Lung microvascular endothelial cell (primary cell): ENCODE data around the gene SPEM3. TPM values are rescaled to one million over a fixed set of nuclear protein-coding genes. Genes with fewer than 3 reads are reported as not detected.

ENCODE experiments used
- DNase-seq, 2 donors: peaks; one replicate each; pipeline versions ENCODE4 v3.0.0 to v3.0.0-alpha.2; 2010; ENCODE audit warnings: low read depth in 2 of 2
- total RNA-seq: library from RNA; depleted of rRNA; stranded (reverse); fragments of >200 nt; gene quantifications from 2 replicates; pipeline ENCODE4 v1.2.1, GENCODE V29; 2014

SPEM3 gene
- total RNA-seq = not detected in 2 replicates

GRCh38 chr17:7428557-7428956, at the start of gene SPEM3:
SPEM3 (plus strand) TSS chr17:7428857; CDS start chr17:7428903, 46 bp downstream.
- DNase-seq = no peak

GRCh38 chr17:7379134-7379533, 49.5 kb upstream of the SPEM3 start:
- DNase-seq = no peak

DNA sequence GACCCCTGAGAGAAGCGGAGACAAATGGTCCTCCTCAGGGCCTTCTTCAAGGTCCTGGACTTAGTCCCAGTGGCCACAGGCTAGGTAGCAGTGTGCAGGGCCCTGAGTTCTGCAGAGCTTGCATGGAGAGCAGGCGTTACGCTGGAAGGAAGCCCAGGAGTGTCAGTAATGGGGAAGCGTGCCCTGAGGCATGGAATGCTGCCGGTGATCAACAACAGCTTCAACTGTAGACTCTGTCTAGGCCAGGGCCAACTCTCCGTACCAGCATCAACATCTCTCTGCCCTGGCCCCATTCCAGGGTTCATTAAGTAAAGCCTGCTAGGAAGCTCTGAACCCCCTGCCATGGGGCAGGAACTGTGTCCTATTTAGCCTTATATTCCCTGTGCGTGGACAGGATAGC, 48.3 kb upstream of the SPEM3 start:
- DNase-seq = peak in 1 of 2 donors; percentile 41

GRCh38 chr17:7380855-7381683, 47.6 kb upstream of the SPEM3 start, which contains the start of gene TNK1:
TNK1 (plus strand) TSS chr17:7381089; CDS start chr17:7382927, 1,838 bp downstream.
- DNase-seq = no peak

DNA sequence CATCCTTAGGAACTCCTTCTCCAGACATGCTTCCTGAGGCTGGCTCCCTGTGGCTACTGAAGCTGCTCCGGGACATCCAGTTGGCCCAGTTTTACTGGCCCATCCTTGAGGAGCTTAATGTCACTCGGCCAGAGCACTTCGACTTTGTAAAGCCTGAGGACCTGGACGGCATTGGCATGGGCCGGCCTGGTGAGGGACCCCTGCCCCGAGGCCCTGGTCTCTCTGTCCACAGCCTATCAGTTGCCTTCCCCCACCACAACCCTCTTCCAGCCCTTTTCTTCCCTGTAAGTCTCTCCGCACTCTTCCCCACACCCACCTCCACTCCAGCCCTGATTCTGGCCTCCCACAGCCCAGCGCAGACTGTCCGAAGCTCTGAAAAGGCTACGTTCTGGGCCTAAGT, 45.8 kb upstream of the SPEM3 start:
- DNase-seq = no peak

GRCh38 chr17:7383371-7383741, 45.3 kb upstream of the SPEM3 start:
- DNase-seq = no peak

DNA sequence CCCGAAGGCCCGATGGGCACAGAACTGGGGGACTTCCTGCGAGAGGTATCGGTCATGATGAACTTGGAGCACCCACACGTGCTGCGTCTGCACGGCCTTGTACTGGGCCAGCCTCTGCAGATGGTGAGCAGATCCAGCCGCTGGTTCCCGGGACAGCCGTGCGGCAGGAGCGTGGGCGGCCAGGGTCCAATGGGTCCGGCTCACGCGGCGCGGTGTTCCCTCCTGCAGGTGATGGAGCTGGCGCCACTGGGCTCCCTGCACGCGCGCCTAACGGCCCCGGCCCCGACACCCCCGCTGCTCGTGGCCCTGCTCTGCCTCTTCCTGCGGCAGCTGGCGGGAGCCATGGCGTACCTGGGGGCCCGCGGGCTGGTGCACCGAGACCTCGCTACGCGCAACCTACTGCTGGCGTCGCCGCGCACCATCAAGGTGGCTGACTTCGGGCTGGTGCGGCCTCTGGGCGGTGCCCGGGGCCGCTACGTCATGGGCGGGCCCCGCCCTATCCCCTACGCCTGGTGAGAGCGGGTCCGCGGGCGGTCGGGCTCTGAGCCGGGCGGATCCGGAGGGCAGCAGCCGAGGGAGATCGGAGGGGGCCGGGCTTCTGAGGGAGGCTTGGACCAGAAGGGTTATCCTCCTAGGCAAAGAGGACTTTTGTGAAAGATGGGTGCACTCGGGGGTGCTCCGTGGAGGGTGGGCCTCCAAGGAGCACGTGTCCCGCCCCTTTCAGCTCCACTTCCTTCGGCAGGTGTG, 44.7 kb upstream of the SPEM3 start:
- peak in 1 of 2 donors; percentile 50 for DNase-seq

DNA sequence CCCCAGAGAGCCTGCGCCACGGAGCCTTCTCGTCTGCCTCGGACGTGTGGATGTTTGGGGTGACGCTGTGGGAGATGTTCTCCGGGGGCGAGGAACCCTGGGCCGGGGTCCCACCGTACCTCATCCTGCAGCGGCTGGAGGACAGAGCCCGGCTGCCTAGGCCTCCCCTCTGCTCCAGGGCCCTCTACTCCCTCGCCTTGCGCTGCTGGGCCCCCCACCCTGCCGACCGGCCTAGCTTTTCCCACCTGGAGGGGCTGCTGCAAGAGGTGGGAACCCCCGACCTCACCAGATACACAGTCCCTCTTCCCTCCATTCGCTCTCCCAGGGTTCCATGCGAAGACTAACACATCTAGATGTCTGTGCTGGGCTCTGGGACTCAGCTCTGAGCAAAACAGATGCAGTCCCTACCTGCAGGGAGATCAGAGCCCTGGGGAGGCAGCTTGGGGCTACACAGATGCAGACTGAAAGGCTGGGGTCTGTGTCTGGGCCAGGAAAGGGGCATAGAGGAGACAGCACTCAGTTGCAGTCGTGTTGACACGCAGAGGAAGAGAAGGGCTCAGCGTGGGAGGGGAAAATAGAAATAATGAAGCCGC, 44.1 kb upstream of the SPEM3 start:
- DNase-seq = no peak

DNA sequence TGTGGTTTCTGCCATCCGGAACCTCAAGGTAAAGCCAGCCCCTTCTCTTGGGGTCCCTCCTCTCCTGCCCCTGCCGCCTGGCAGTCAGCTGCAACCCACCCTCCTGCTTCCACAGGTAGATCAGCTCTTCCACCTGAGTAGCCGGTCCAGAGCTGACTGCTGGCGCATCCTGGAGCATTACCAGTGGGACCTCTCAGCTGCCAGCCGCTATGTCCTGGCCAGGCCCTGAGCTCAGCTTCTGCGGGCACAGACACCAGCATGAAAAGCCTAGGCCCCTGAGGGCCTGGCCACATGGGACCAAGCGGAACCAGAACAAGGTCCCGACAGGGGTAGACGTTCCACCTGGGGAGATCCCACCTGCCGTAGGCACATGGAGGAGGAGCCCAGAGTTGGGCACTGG, 39.8 kb upstream of the SPEM3 start:
- DNase-seq = no peak

DNA sequence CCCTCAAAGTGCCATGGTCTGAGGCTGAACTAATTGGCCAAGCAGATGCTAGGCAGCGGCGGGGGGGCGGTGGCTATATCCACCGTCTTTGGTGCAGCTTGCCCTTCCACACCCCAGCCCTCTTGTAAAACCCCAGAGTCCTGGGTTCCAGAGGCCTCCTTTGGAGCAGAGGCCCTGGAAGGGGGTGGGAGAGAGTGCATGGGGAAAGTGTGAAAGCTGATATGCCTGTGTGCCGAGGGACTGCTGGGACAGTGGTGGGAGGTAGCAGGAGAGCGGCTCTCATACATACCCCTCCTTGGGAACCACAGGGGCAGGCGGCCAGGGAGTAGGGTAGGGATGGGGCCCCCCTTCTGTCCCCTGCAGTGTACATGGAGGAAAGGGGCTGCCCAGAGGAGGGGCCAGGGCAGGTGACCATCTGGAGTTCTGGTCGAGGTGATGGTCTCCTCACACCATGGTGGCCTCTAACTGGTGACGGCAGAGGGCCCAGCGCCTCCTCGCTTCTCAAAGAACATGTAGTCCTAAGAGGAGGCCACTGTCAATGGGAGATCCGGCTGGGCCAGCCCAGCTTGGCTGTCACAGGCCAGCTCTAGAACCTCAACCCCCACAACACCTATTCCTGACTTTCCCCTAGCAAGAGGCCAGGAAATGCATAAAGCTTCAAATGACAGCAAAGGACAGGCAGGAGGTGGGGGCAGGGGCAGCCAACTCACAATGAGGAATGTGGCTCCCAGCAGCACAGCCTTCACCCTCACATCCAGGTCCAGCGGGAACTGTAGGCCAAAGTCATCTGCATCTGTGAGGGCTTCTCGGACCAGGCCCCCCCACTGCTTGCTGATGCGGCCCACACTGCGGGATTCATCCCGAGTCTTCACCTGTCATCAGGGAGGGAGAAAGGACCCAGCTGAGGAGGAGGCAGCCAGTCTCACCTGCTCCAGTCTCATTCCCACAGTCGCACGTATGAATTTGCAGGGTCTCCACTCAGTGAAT, 38.4 kb upstream of the SPEM3 start:
- DNase-seq = no peak

DNA sequence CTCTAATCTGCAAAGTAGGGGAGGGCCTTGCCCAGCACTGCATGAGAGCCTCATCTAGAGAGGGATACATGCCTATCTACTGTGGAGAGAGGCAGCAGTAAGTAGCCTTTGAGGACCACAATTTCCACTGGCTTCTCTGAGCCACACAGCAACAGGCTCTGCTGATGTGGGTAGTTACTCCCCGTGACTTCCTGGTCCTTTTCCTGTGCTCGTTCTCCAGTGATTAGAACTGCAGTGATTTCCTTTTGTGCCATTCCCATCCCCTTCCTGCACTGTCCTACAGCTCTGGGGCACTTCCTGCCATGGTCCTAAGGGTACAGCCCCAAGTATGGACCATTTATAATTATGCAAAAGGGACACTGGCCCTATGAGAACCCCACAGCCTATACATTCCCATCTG, 37.4 kb upstream of the SPEM3 start:
- DNase-seq = peak; percentile 40 to 70

- no peak for DNase-seq
Observed at GRCh38 chr17:7392696-7393612, 35.7 kb upstream of the SPEM3 start.

DNA sequence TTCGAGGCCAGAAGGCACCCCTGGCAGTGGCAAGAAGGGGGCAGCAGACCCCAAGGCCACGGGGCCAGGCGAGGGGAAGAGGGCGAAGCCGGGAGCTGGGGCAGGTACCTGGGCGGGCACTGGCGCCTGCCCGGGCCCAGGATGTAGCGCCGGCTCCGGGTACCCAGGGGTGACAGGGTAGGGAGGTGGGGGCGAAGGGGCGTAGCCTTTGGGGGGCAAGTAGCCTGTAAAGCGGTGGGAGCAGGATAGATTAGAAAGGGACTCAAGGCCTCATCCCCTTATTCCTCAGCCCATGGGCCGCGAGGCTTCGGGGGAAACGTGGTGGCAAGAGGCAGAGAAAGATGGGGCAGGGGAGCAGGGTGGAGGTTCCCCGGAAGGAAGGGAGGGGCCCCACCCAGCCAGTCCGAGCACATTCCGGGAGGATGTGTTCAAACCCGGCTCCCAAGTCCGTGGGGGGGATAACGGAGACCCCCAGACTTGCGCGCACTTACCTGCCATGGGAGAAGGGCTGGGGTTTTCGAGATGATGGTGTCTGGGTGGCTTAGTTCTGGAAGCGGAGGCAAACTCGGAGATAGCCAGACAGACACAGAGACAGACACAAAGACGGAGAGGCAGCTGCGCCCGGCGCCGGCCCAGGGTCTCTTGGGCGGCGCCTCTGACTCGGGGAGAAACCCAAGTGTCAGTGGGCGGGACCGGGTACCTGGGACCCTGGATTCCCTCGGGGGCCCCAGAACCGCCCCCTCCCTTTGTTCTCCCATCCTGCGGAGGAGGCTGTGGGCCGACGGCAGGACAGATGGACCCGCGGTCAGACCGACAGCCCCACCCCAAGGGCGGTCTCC, 34.8 kb upstream of the SPEM3 start:
- no peak for DNase-seq

GRCh38 chr17:7394452-7395191, 34.0 kb upstream of the SPEM3 start, which contains the start of gene PLSCR3:
PLSCR3 (minus strand) TSS chr17:7394525; CDS start chr17:7394110, 415 bp downstream.
- peak; percentile 78 to 87 for DNase-seq

GRCh38 chr17:7396147-7396546, 32.5 kb upstream of the SPEM3 start:
- DNase-seq = no peak

GRCh38 chr17:7398612-7399011, 30.0 kb upstream of the SPEM3 start:
- no peak for DNase-seq

GRCh38 chr17:7403043-7403726, 25.5 kb upstream of the SPEM3 start:
- peak in 1 of 2 donors; percentile 10 for DNase-seq

DNA sequence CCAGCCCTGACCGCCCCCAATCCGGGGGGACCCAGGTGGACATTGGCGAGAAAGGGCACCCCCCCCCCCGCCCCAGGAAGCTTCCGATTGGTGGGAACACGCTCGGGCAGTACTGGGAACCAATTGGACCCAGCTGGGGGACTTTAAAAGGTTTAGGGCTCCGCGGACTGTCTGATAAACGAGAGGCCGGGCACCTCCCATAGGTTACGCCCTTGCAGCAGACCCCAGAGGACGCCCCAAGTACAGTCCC, 25.0 kb upstream of the SPEM3 start:
- no peak for DNase-seq
